ENCODE measurements around the gene RETREG1. TPM values are rescaled to one million over a fixed set of nuclear protein-coding genes. Genes with fewer than 3 reads are reported as not detected.
"Not testable (repeated sequence)": the region's sequence is repeated elsewhere in the genome, so short reads cannot be mapped to it uniquely, and the experiment has no call there.

RETREG1 gene
- total RNA-seq, 2 experiments from 2014 or later: 19.3 to 20.0 TPM

DNA sequence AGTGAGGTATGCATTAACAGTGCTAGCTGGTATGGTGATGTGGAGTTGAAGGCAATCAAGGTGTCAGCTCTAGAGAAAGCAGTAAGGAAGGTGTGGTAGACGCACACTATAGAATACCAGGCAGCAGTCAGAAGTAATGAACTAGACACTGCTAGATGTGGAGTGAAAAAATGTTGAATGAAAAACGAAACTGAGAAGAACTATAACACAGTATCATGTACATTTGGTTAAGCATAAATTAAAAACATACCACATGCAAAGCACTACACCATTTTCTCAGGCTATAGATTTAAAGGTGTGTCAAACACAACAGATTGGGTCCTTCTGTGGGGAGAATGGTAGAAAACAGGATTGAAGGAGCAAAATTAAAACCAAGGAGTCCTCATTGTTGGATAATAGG, 166.6 kb downstream of the RETREG1 start:
- Mint-ChIP-seq H3K36me3 (ENCODE audit: low read depth) (peaks cover 43% of the 10 kb centered on the region), H3K27me3 (ENCODE audit: low read depth) (no peaks in the 10 kb centered on the region), H3K4me3 (no peak overlapping the region), H3K27ac (no peak overlapping the region), H3K4me1 (ENCODE audit: low read depth) (peaks cover 6% of the 10 kb centered on the region), H3K9me3 (no peaks in the 10 kb centered on the region)
- intact Hi-C loops (cut with micrococcal nuclease): no loop called here
- CTCF ChIA-PET: no interaction called here
- no peak for DNase-seq

DNA sequence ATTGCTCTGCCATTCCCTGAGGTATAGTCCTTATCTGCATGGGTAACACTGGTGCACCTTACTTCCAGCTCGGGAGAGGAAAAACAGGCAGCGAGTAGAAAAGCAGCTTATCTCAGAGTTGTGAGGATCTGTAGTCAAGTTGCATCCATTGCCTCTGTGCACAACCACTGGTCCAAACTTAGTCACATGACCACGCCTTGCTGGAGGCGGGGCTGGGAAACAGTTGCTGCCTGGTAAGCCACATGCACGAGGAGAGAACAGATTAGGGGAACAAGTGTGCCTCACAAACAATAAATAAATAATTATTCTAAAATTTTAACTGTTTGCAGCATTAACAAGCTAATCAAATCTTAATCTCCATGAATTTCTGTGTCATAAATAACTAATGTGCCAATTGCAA, 169.8 kb downstream of the RETREG1 start:
- H3K4me3 Mint-ChIP-seq: no peak overlapping the region
- intact Hi-C loops (cut with micrococcal nuclease): no loop called here
- H3K27me3 Mint-ChIP-seq (ENCODE audit: low read depth): no peaks in the 10 kb centered on the region
- peaks cover 34% of the 10 kb centered on the region for H3K36me3 Mint-ChIP-seq (ENCODE audit: low read depth)
- DNase-seq: no peak
- CTCF ChIA-PET: interaction anchor here (0.7 to 2.0 kb wide), 2 partner anchors 9 to 10 kb away, joined by 5 to 6 read pairs; no protein-coding TSS in a partner anchor
- H3K27ac Mint-ChIP-seq: no peak overlapping the region
- no peaks in the 10 kb centered on the region for H3K9me3 Mint-ChIP-seq
- no peaks in the 10 kb centered on the region for H3K4me1 Mint-ChIP-seq (ENCODE audit: low read depth)

DNA sequence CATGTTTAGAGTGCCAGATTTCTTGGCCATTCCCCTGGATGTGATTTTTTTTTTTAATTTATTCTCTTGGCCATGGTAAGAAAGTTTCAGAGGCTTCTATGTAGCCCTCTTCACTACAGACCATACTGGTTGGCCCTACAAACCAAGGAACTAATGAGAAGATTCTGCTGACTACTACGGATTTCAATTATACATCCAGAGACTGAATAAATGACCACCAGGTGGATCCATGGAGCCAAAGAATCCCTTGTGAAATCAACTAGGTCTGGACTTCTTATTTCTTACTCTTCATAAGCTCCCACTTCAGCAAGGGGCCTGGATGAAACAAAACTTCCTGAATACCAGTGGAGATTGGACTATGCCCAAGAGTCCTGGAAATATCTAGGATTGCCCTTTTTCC, 178.8 kb downstream of the RETREG1 start:
- Mint-ChIP-seq H3K36me3 (ENCODE audit: low read depth) (no peaks in the 10 kb centered on the region), H3K9me3 (no peaks in the 10 kb centered on the region), H3K4me1 (ENCODE audit: low read depth) (no peaks in the 10 kb centered on the region), H3K27me3 (ENCODE audit: low read depth) (peaks cover 6% of the 10 kb centered on the region), H3K4me3 (no peak overlapping the region), H3K27ac (no peak overlapping the region)
- intact Hi-C loops (cut with micrococcal nuclease): no loop called here
- CTCF ChIA-PET: interaction anchor here (0.9 kb wide), 1 partner anchor 20 kb away, joined by 5 read pairs; no protein-coding TSS in a partner anchor
- no peak for DNase-seq

DNA sequence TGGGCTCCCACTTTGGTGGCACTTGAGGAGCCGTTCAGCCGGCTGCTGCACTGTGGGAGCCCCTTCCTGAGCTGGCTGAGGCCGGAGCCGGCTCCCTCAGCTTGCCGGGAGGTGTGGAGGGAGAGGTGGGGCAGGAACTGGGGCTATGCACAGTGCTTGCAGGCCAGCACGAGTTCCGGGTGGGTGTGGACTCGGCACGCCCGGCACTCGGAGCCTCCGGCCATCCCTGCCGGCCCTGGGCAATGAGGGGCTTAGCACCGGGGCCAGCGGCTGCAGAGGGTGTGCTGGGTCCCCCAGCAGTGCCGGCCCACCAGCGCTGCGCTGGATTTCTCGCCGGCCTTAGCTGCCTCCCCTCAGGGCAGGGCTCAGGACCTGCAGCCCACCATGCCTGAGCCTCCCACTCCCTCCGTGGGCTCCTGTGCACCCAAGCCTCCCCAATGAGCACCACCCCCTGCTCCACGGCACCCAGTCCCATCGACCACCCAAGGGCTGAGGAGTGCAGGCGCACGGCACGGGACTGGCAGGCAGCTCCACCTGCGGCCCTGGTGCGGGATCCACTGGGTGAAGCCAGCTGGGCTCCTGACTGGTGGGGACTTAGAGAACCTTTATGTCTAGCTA, 180.6 kb downstream of the RETREG1 start:
- CTCF ChIA-PET; H3K27me3 Mint-ChIP-seq (ENCODE audit: low read depth); H3K4me1 Mint-ChIP-seq (ENCODE audit: low read depth); H3K27ac Mint-ChIP-seq; DNase-seq; H3K36me3 Mint-ChIP-seq (ENCODE audit: low read depth); intact Hi-C loops (cut with micrococcal nuclease); H3K9me3 Mint-ChIP-seq; H3K4me3 Mint-ChIP-seq: not testable (repeated sequence)

DNA sequence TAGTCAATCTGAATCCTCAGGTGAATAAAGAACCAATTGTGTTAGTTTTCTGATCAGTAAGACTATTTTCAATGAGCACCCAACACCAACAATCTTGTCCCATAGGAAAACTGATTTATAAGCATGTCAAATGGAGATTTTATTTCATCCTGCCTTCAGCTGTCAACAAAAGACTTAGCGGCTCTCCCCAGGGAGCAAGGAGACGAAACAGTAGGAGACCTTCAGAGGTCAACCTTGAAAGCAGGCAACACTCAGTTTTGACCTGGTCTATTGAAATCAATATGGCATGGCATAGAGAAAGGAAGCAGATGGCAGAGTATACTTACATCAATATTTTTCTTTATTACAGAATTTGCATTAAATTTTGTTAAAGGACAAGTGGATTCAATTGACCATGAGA, 185.3 kb downstream of the RETREG1 start:
- no peaks in the 10 kb centered on the region for H3K36me3 Mint-ChIP-seq (ENCODE audit: low read depth)
- no peaks in the 10 kb centered on the region for H3K4me1 Mint-ChIP-seq (ENCODE audit: low read depth)
- H3K27me3 Mint-ChIP-seq (ENCODE audit: low read depth): peaks cover 9% of the 10 kb centered on the region
- DNase-seq: no peak
- H3K27ac Mint-ChIP-seq: no peak overlapping the region
- no peaks in the 10 kb centered on the region for H3K9me3 Mint-ChIP-seq
- intact Hi-C loops (cut with micrococcal nuclease): no loop called here
- no peak overlapping the region for H3K4me3 Mint-ChIP-seq
- CTCF ChIA-PET: no interaction called here

DNA sequence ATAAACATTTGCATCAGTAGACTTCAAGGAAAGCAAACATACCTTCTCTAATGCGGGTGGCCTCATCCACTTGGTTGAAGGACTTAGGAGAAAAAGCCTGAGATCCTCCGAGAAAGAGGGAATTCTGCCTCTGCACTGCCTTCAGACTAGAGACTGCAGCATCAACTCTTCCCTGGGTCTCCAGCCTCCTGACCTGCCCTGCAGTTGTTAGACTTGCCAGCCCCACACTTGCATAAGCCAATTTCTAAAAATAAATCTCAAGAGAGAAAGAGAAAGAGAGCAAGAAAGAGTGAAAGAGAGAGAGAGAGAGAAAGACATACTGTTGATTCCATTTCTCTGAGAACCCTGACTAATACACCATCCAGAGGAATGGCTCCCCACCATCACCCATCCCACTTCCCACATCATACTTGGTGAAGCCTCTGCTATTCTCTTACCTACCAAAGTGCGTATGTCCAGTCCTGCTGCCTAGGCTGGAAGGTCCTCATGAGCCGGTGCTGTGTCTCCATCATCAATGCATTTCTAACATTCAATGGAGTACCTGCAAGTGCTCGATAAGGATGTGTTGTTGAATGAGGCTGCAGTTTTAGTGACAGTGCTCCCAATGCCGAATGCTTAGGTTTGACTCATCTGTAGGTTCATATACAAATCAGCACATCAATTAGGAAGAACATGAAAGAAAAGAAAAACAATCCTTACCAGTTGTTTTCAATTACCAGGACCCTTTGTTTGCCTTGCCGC, 186.3 kb downstream of the RETREG1 start:
- no peak overlapping the region for H3K4me3 Mint-ChIP-seq
- CTCF ChIA-PET: no interaction called here
- H3K4me1 Mint-ChIP-seq (ENCODE audit: low read depth): no peaks in the 10 kb centered on the region
- intact Hi-C loops (cut with micrococcal nuclease): no loop called here
- no peaks in the 10 kb centered on the region for H3K36me3 Mint-ChIP-seq (ENCODE audit: low read depth)
- DNase-seq: no peak
- peaks cover 9% of the 10 kb centered on the region for H3K27me3 Mint-ChIP-seq (ENCODE audit: low read depth)
- no peaks in the 10 kb centered on the region for H3K9me3 Mint-ChIP-seq
- H3K27ac Mint-ChIP-seq: no peak overlapping the region

DNA sequence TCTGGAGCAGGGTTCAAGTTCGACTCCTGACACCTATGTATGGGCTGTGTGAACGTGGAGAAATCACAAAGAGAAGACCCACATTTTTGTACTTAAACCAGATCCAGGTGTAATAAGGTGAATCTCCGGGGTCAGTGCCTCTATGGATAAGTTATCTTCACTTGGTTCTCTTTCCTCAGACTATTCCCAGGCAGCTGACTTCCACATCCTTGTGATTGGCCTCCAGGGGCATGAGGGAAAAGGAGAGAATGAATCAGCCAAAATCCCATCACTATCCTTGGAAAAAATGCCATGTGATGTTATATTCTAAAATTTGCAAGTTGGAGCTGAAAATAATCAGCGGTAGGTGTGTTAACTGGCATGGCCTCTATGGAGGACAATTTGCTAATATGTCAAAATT, 188.4 kb downstream of the RETREG1 start:
- intact Hi-C loops (cut with micrococcal nuclease): no loop called here
- H3K27me3 Mint-ChIP-seq (ENCODE audit: low read depth): peaks cover 3% of the 10 kb centered on the region
- no peak overlapping the region for H3K27ac Mint-ChIP-seq
- no peaks in the 10 kb centered on the region for H3K36me3 Mint-ChIP-seq (ENCODE audit: low read depth)
- no peaks in the 10 kb centered on the region for H3K9me3 Mint-ChIP-seq
- H3K4me3 Mint-ChIP-seq: no peak overlapping the region
- H3K4me1 Mint-ChIP-seq (ENCODE audit: low read depth): no peaks in the 10 kb centered on the region
- CTCF ChIA-PET: interaction anchor here (0.7 to 1.1 kb wide), 3 partner anchors 55 to 148 kb away, joined by 3 read pairs; no protein-coding TSS in a partner anchor
- DNase-seq: no peak

DNA sequence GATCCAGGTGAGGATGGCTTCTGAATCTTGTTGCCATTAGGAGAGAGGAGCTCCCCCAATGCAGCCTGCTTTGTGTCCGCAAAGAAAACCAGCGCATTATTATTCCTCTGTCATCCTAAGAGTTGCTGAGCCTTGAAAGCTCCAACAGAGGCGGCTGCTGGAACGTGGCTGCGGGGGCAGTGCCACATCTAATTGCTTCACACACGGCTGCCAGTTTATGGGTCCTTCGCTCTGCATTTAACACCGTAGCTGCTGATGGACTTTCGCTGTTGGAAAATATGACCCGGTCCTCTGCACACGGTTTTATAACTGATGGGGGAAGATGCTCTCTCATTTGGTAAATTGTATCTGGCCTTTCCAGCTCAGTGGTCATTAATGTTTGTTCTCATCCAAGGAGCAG, 189.2 kb downstream of the RETREG1 start:
- Mint-ChIP-seq H3K4me3 (no peak overlapping the region), H3K27ac (no peak overlapping the region), H3K9me3 (no peaks in the 10 kb centered on the region), H3K4me1 (ENCODE audit: low read depth) (no peaks in the 10 kb centered on the region), H3K36me3 (ENCODE audit: low read depth) (no peaks in the 10 kb centered on the region), H3K27me3 (ENCODE audit: low read depth) (peaks cover 3% of the 10 kb centered on the region)
- CTCF ChIA-PET: interaction anchor here (0.7 kb wide), 1 partner anchor 125 kb away, joined by 3 read pairs; no protein-coding TSS in a partner anchor
- no peak for DNase-seq
- intact Hi-C loops (cut with micrococcal nuclease): no loop called here

Other genes starting within 250 kb of the RETREG1 start
- gene ZNF622, start 151.2 kb downstream of the RETREG1 start, total RNA-seq: 10 to 100 TPM; 25.7 to 25.9 TPM